ENCODE results near the gene TUBB1. TPM values are rescaled to one million over a fixed set of nuclear protein-coding genes. Genes with fewer than 3 reads are reported as not detected.

The TUBB1 gene
- total RNA-seq, 1 donor from 2014 or later = not detected

- no peaks in the 10 kb centered on the region for H3K4me1 ChIP-seq (ENCODE audit: insufficient read depth, low read length)
- no peak overlapping the region for H3K4me3 ChIP-seq (ENCODE audit: insufficient read depth, low read depth, low read length)
- Mint-ChIP-seq H3K4me3 (ENCODE audit: unreplicated experiment) (no peak overlapping the region), H3K36me3 (ENCODE audit: low read depth, unreplicated experiment) (peaks cover 2% of the 10 kb centered on the region), H3K9me3 (ENCODE audit: unreplicated experiment) (peaks cover 20% of the 10 kb centered on the region), H3K27me3 (ENCODE audit: low read depth, unreplicated experiment) (no peaks in the 10 kb centered on the region), H3K4me1 (ENCODE audit: low read depth, unreplicated experiment) (no peaks in the 10 kb centered on the region), H3K27ac (ENCODE audit: unreplicated experiment) (no peak overlapping the region)
- no peak overlapping the region for H2AFZ ChIP-seq (ENCODE audit: low read depth, low read length)
- H3K9me3 ChIP-seq (ENCODE audit: insufficient read depth, low read depth, low read length) = no peaks in the 10 kb centered on the region
- TF ChIP-seq EZH2 (IDR thresholded peaks at IDR 0.05; ENCODE audit: insufficient read depth, low read length) (no peak), CTCF (IDR thresholded peaks at IDR 0.05; ENCODE audit: insufficient read depth, low read depth, low read length) (no peak)
- no peak for DNase-seq (ENCODE audit: low read depth)
- H3K27ac ChIP-seq (ENCODE audit: low read depth, low read length) = no peak overlapping the region
- no peaks in the 10 kb centered on the region for H3K27me3 ChIP-seq (ENCODE audit: insufficient read depth, low read length)
- no peak overlapping the region for H3K4me2 ChIP-seq (ENCODE audit: low read length)
- FAIRE-seq = no peak
- no peaks in the 10 kb centered on the region for H4K20me1 ChIP-seq (ENCODE audit: insufficient read depth, low read length)
- no peak overlapping the region for H3K9ac ChIP-seq (ENCODE audit: low read length)
- no peaks in the 10 kb centered on the region for H3K79me2 ChIP-seq (ENCODE audit: insufficient read depth, low read length)
- H3K36me3 ChIP-seq (ENCODE audit: insufficient read depth, low read length) = no peaks in the 10 kb centered on the region
These were observed 47.8 kb upstream of the TUBB1 start for GRCh38 chr20:58971429-58971828.

- Histone ChIP-seq H3K79me2 (ENCODE audit: insufficient read depth, low read length) (no peaks in the 10 kb centered on the region), H3K4me3 (ENCODE audit: insufficient read depth, low read depth, low read length) (no peak overlapping the region), H3K27me3 (ENCODE audit: insufficient read depth, low read length) (no peaks in the 10 kb centered on the region), H4K20me1 (ENCODE audit: insufficient read depth, low read length) (no peaks in the 10 kb centered on the region), H3K27ac (ENCODE audit: low read depth, low read length) (no peak overlapping the region), H2AFZ (ENCODE audit: low read depth, low read length) (no peak overlapping the region), H3K4me2 (ENCODE audit: low read length) (no peak overlapping the region), H3K4me1 (ENCODE audit: insufficient read depth, low read length) (no peaks in the 10 kb centered on the region), H3K9me3 (ENCODE audit: insufficient read depth, low read depth, low read length) (no peaks in the 10 kb centered on the region), H3K36me3 (ENCODE audit: insufficient read depth, low read length) (no peaks in the 10 kb centered on the region), H3K9ac (ENCODE audit: low read length) (no peak overlapping the region)
- no peak for TF ChIP-seq CTCF (IDR thresholded peaks at IDR 0.05; ENCODE audit: insufficient read depth, low read depth, low read length)
- Mint-ChIP-seq H3K27ac (ENCODE audit: unreplicated experiment) (no peak overlapping the region), H3K27me3 (ENCODE audit: low read depth, unreplicated experiment) (no peaks in the 10 kb centered on the region), H3K4me3 (ENCODE audit: unreplicated experiment) (no peak overlapping the region), H3K36me3 (ENCODE audit: low read depth, unreplicated experiment) (peaks cover 2% of the 10 kb centered on the region), H3K4me1 (ENCODE audit: low read depth, unreplicated experiment) (no peaks in the 10 kb centered on the region), H3K9me3 (ENCODE audit: unreplicated experiment) (peaks cover 23% of the 10 kb centered on the region)
- DNase-seq (ENCODE audit: low read depth) (no peak), FAIRE-seq (no peak)
These were observed 46.0 kb upstream of the TUBB1 start for GRCh38 chr20:58973179-58973578.

- H3K27me3 Mint-ChIP-seq (ENCODE audit: low read depth, unreplicated experiment) = no peaks in the 10 kb centered on the region
- no peak overlapping the region for H3K27ac ChIP-seq (ENCODE audit: low read depth, low read length)
- no peak overlapping the region for H3K4me3 ChIP-seq (ENCODE audit: insufficient read depth, low read depth, low read length)
- H3K9me3 ChIP-seq (ENCODE audit: insufficient read depth, low read depth, low read length) = no peaks in the 10 kb centered on the region
- no peaks in the 10 kb centered on the region for H4K20me1 ChIP-seq (ENCODE audit: insufficient read depth, low read length)
- no peaks in the 10 kb centered on the region for H3K4me1 ChIP-seq (ENCODE audit: insufficient read depth, low read length)
- H3K36me3 ChIP-seq (ENCODE audit: insufficient read depth, low read length) = no peaks in the 10 kb centered on the region
- no peaks in the 10 kb centered on the region for H3K4me1 Mint-ChIP-seq (ENCODE audit: low read depth, unreplicated experiment)
- FAIRE-seq (no peak), DNase-seq (ENCODE audit: low read depth) (no peak)
- H3K4me2 ChIP-seq (ENCODE audit: low read length) = no peak overlapping the region
- H3K36me3 Mint-ChIP-seq (ENCODE audit: low read depth, unreplicated experiment) = peaks cover 2% of the 10 kb centered on the region
- H3K27ac Mint-ChIP-seq (ENCODE audit: unreplicated experiment) = no peak overlapping the region
- no peak overlapping the region for H3K9ac ChIP-seq (ENCODE audit: low read length)
- no peak overlapping the region for H2AFZ ChIP-seq (ENCODE audit: low read depth, low read length)
- no peak overlapping the region for H3K4me3 Mint-ChIP-seq (ENCODE audit: unreplicated experiment)
- TF ChIP-seq CTCF (IDR thresholded peaks at IDR 0.05; ENCODE audit: insufficient read depth, low read depth, low read length) (no peak), EZH2 (IDR thresholded peaks at IDR 0.05; ENCODE audit: insufficient read depth, low read length) (no peak)
- H3K79me2 ChIP-seq (ENCODE audit: insufficient read depth, low read length) = no peaks in the 10 kb centered on the region
- no peaks in the 10 kb centered on the region for H3K27me3 ChIP-seq (ENCODE audit: insufficient read depth, low read length)
- H3K9me3 Mint-ChIP-seq (ENCODE audit: unreplicated experiment) = peaks cover 27% of the 10 kb centered on the region
These were observed 45.4 kb upstream of the TUBB1 start for GRCh38 chr20:58973866-58974265.

Data from astrocyte (in vitro differentiated cells and primary cell).